HuH-7 (cell line): ENCODE results near the gene ACP3.
"Not testable (repeated sequence)": the region's sequence is repeated elsewhere in the genome, so short reads cannot be mapped to it uniquely, and the experiment has no call there.

Source experiments
- DNase-seq: peaks from one replicate; pipeline ENCODE4 v3.0.0; 2011; ENCODE audit warnings: low spot score

Gene ACP3

GRCh38 chr3:132317229-132317948 is at the start of gene ACP3:
ACP3 (plus strand) TSS chr3:132317407; CDS start chr3:132317457, 50 bp downstream.
- DNase-seq: peak; percentile 6

- DNase-seq: no peak
Measured at GRCh38 chr3:132268956-132269355, 48.3 kb upstream of the ACP3 start.

GRCh38 chr3:132273036-132273435 is 44.2 kb upstream of the ACP3 start:
- no peak for DNase-seq

GRCh38 chr3:132276228-132276906 is 40.8 kb upstream of the ACP3 start:
- DNase-seq: no peak

GRCh38 chr3:132279030-132279429 is 38.2 kb upstream of the ACP3 start:
- no peak for DNase-seq

- DNase-seq: peak; percentile 26
Measured at GRCh38 chr3:132283440-132283839, 33.8 kb upstream of the ACP3 start.

- DNase-seq: no peak
Measured at GRCh38 chr3:132283916-132284405, 33.2 kb upstream of the ACP3 start.

GRCh38 chr3:132284781-132285619 is 32.2 kb upstream of the ACP3 start:
- peak; percentile 47 for DNase-seq

- DNase-seq: peak; percentile 40
Measured at GRCh38 chr3:132285620-132285945, 31.6 kb upstream of the ACP3 start.

GRCh38 chr3:132286035-132286434 is 31.2 kb upstream of the ACP3 start:
- DNase-seq: no peak

GRCh38 chr3:132288357-132288756 is 28.9 kb upstream of the ACP3 start:
- no peak for DNase-seq

GRCh38 chr3:132289316-132289715 is 27.9 kb upstream of the ACP3 start:
- DNase-seq: no peak

- DNase-seq: no peak
Measured at GRCh38 chr3:132290833-132291232, 26.4 kb upstream of the ACP3 start.

- DNase-seq: no peak
Measured at GRCh38 chr3:132292042-132292441, 25.2 kb upstream of the ACP3 start.

- DNase-seq: no peak
Measured at GRCh38 chr3:132293251-132293650, 24.0 kb upstream of the ACP3 start.

- no peak for DNase-seq
Measured at GRCh38 chr3:132294906-132295305, 22.3 kb upstream of the ACP3 start.

- DNase-seq: not testable (repeated sequence)
Measured at GRCh38 chr3:132303336-132304201, 13.6 kb upstream of the ACP3 start.

GRCh38 chr3:132304351-132304750 is 12.9 kb upstream of the ACP3 start:
- not testable (repeated sequence) for DNase-seq

GRCh38 chr3:132310057-132310456 is 7.2 kb upstream of the ACP3 start:
- not testable (repeated sequence) for DNase-seq

- no peak for DNase-seq
Measured at GRCh38 chr3:132311316-132311715, 5.9 kb upstream of the ACP3 start.

- no peak for DNase-seq
Measured at GRCh38 chr3:132311841-132312240, 5.4 kb upstream of the ACP3 start.

- no peak for DNase-seq
Measured at GRCh38 chr3:132315851-132316250, 1.4 kb upstream of the ACP3 start.
